HepG2 (cell line): ENCODE measurements around the gene ACOT2. TPM values are rescaled to one million over a fixed set of nuclear protein-coding genes. Genes with fewer than 3 reads are reported as not detected.
"Not testable (repeated sequence)": the region's sequence is repeated elsewhere in the genome, so short reads cannot be mapped to it uniquely, and the experiment has no call there.

Experiments
- CTCF ChIP-seq: sonication (generic); formaldehyde crosslinking; IDR thresholded peaks from 2 replicates; pipeline ENCODE4 v1.5.0; 2020; ENCODE audit warnings: mild to moderate bottlenecking, missing genetic modification reagents, moderate library complexity
- EEA1 ChIP-seq: sonication (generic); formaldehyde crosslinking; IDR thresholded peaks from 2 replicates; pipeline ENCODE4 v1.5.1; 2020; ENCODE audit warnings: mild to moderate bottlenecking, missing genetic modification reagents, borderline replicate concordance
- ELF4 ChIP-seq: sonication (generic); formaldehyde crosslinking; IDR thresholded peaks from 2 replicates; pipeline ENCODE4 v1.5.0; 2020; ENCODE audit warnings: missing genetic modification reagents, mild to moderate bottlenecking, moderate library complexity, borderline replicate concordance
- ERF ChIP-seq: IDR thresholded peaks from 2 replicates; pipeline ENCODE4 v1.6.1; 2018; ENCODE audit warnings: missing biosample characterization, missing genetic modification reagents
- FOSL2 ChIP-seq: sonication (generic); formaldehyde crosslinking; IDR thresholded peaks from 2 replicates; pipeline ENCODE4 v1.4.0; 2020; ENCODE audit warnings: missing genetic modification reagents
- GATAD1 ChIP-seq: IDR thresholded peaks from 2 replicates; pipeline ENCODE4 v1.6.1; 2016; ENCODE audit warnings: missing genetic modification reagents, missing compliant biosample characterization
- HNF1B ChIP-seq: sonication (generic); formaldehyde crosslinking; IDR thresholded peaks from 2 replicates; pipeline ENCODE4 v1.5.1; 2020; ENCODE audit warnings: mild to moderate bottlenecking, moderate library complexity, missing genetic modification reagents
- HNF4G ChIP-seq, 2 experiments: sonication (generic) in 1 of 2; formaldehyde crosslinking in 1 of 2; IDR thresholded peaks; 2 replicates each; pipeline versions ENCODE4 v1.4.0 to v1.6.1; 2011 to 2020; ENCODE audit warnings: borderline replicate concordance in 2 of 2, low read depth in 2 of 2, mild to moderate bottlenecking in 2 of 2, low read length in 1 of 2, missing genetic modification reagents in 1 of 2, moderate library complexity in 1 of 2
- MEF2D ChIP-seq: sonication (generic); formaldehyde crosslinking; IDR thresholded peaks from 2 replicates; pipeline ENCODE4 v1.5.1; 2020; ENCODE audit warnings: mild to moderate bottlenecking, missing genetic modification reagents
- MIXL1 ChIP-seq: IDR thresholded peaks from 2 replicates; pipeline ENCODE4 v1.6.1; 2016
- NR2F6 ChIP-seq, 2 experiments: IDR thresholded peaks; 2 replicates each; pipeline ENCODE4 v1.6.1; 2016; ENCODE audit warnings: antibody characterized with exemption in 1 of 2, mild to moderate bottlenecking in 1 of 2
- POLR2A ChIP-seq, 2 experiments: IDR thresholded peaks; 2 replicates each; pipeline ENCODE4 v1.6.1; 2011; ENCODE audit warnings: low read depth in 2 of 2, low read length in 2 of 2, mild to moderate bottlenecking in 1 of 2, moderate library complexity in 1 of 2; ENCODE audit not compliant: insufficient read depth in 1 of 2
- POLR2AphosphoS5 ChIP-seq: IDR thresholded peaks from 2 replicates; pipeline ENCODE4 v1.6.1; 2012; ENCODE audit warnings: low read depth, low read length
- SAP130 ChIP-seq: IDR thresholded peaks from 2 replicates; pipeline ENCODE4 v1.6.1; 2016; ENCODE audit warnings: low read depth
- TEAD3 ChIP-seq: optimal IDR thresholded peaks from 2 replicates; pipeline ENCODE3; 2016; ENCODE audit warnings: borderline replicate concordance
- ZFY ChIP-seq: sonication (generic); formaldehyde crosslinking; IDR thresholded peaks from 2 replicates; pipeline ENCODE4 v1.4.0; 2020; ENCODE audit warnings: missing genetic modification reagents
- ZNF138 ChIP-seq: sonication (generic); formaldehyde crosslinking; IDR thresholded peaks from 2 replicates; pipeline ENCODE4 v1.5.0; 2020; ENCODE audit warnings: mild to moderate bottlenecking, low read depth, missing genetic modification reagents
- ZNF451 ChIP-seq: sonication (generic); formaldehyde crosslinking; IDR thresholded peaks from 2 replicates; pipeline ENCODE4 v1.5.0; 2020; ENCODE audit warnings: mild to moderate bottlenecking, missing genetic modification reagents
- ZNF501 ChIP-seq: sonication (generic); formaldehyde crosslinking; IDR thresholded peaks from 2 replicates; pipeline ENCODE4 v1.5.1; 2020; ENCODE audit warnings: mild to moderate bottlenecking, moderate library complexity, missing genetic modification reagents
- ZNF563 ChIP-seq: sonication (generic); formaldehyde crosslinking; IDR thresholded peaks from 2 replicates; pipeline ENCODE4 v1.8.0; 2022; ENCODE audit warnings: mild to moderate bottlenecking, moderate library complexity, missing genetic modification reagents
- ZNF589 ChIP-seq: sonication (generic); formaldehyde crosslinking; conservative IDR thresholded peaks from 2 replicates; pipeline ENCODE4 v1.8.0; 2022; ENCODE audit warnings: mild to moderate bottlenecking, moderate library complexity, missing genetic modification reagents
- ZNF598 ChIP-seq: sonication (generic); formaldehyde crosslinking; IDR thresholded peaks from 2 replicates; pipeline ENCODE4 v1.5.1; 2020; ENCODE audit warnings: mild to moderate bottlenecking, missing genetic modification reagents, borderline replicate concordance
- ZNF670 ChIP-seq: sonication (generic); formaldehyde crosslinking; IDR thresholded peaks from 2 replicates; pipeline ENCODE4 v1.8.0; 2022; ENCODE audit warnings: mild to moderate bottlenecking, missing genetic modification reagents, borderline replicate concordance
- ZNF75D ChIP-seq: sonication (generic); formaldehyde crosslinking; IDR thresholded peaks from 2 replicates; pipeline ENCODE4 v1.8.1; 2023; ENCODE audit warnings: missing genetic modification reagents, mild to moderate bottlenecking, borderline replicate concordance
- ZNF777 ChIP-seq: sonication (generic); formaldehyde crosslinking; IDR thresholded peaks from 2 replicates; pipeline ENCODE4 v1.4.0; 2020; ENCODE audit warnings: missing genetic modification reagents
- ZSCAN21 ChIP-seq: sonication (generic); formaldehyde crosslinking; IDR thresholded peaks from 2 replicates; pipeline ENCODE4 v1.8.0; 2022; ENCODE audit warnings: mild to moderate bottlenecking, missing genetic modification reagents, moderate library complexity, borderline replicate concordance
- ZSCAN31 ChIP-seq: sonication (generic); formaldehyde crosslinking; IDR thresholded peaks from 2 replicates; pipeline ENCODE4 v1.5.0; 2020; ENCODE audit warnings: low read depth, mild to moderate bottlenecking, missing genetic modification reagents
- polyA plus RNA-seq, 8 experiments: library from polyadenylated mRNA; depleted of rRNA in 3 of 8; stranded (reverse) in 7 of 8; unstranded in 1 of 8; fragments of >200 nt; fragmentation: Illumina TruSeq in 4 of 8; extraction: Trizol in 4 of 8; gene quantifications; 2 replicates each; pipeline versions ENCODE4 v1.2.1 to v1.2.3, GENCODE V29; 2011 to 2016; ENCODE audit warnings: low read depth in 4 of 8, missing spikeins in 1 of 8, mixed read lengths in 1 of 8; ENCODE audit not compliant: insufficient read depth in 1 of 8
- total RNA-seq, 5 experiments: library from RNA; depleted of rRNA; stranded (reverse); fragments of >200 nt; fragmentation: Illumina TruSeq; extraction: Trizol; gene quantifications; 2 replicates each; pipeline ENCODE4 v1.2.3, GENCODE V29; 2016; ENCODE audit warnings: low read depth in 1 of 5

Gene ACOT2
- total and polyA plus RNA-seq, 2 of the 13 experiments (the other 11 are each of a cell fraction or from before 2014, with no cell fraction given) = 60.0 to 110 TPM

DNA sequence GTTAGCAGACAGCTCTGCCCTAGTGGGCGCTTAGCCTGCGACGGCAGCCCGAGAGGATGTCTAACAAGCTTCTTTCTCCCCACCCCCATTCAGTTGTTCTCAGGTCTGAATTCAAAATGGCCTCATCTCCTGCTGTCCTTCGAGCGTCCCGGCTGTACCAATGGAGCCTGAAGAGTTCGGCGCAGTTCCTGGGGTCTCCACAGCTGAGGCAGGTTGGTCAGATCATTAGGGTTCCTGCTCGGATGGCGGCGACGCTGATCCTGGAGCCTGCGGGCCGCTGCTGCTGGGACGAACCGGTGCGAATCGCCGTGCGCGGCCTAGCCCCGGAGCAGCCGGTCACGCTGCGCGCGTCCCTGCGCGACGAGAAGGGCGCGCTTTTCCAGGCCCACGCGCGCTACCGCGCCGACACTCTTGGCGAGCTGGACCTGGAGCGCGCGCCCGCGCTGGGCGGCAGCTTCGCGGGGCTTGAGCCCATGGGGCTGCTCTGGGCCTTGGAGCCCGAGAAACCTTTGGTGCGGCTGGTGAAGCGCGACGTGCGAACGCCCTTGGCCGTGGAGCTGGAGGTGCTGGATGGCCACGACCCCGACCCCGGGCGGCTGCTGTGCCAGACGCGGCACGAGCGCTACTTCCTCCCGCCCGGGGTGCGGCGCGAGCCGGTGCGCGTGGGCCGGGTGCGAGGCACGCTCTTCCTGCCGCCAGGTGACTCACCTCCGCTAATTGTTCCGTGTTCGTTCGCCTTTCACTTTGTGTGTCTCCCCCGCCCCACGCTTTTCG, at the start of gene ACOT2 (continued):
- TF ChIP-seq POLR2AphosphoS5 (peak; percentile 89), CTCF (CRISPR knock-in tag) (peak; percentile 37), HNF4G (IDR thresholded peaks at IDR 0.05; ENCODE audit: borderline replicate concordance, low read depth, low read length) (peak; percentile 77; the same call in 1 of the 2 replicates), ERF (CRISPR knock-in tag) (peak; percentile 34; the same call in 1 of the 2 replicates), ZNF501 (CRISPR knock-in tag) (peak; percentile 84), ZNF451 (CRISPR knock-in tag) (0 out of 2 replicates have a peak, but pooled peaks have one; percentile 48), MEF2D (CRISPR knock-in tag) (peak; percentile 79; the same call in 1 of the 2 replicates), ZFY (CRISPR knock-in tag) (peak; percentile 96), GATAD1 (CRISPR knock-in tag) (peak; percentile 53), ZNF75D (CRISPR knock-in tag) (peak; percentile 43; the same call in 1 of the 2 replicates), ZNF670 (0 out of 2 replicates have a peak, but pooled peaks have one; percentile 66), TEAD3 (CRISPR knock-in tag) (peak; percentile 20), ZNF589 (CRISPR knock-in tag) (peak; percentile 60; the same call in 1 of the 2 replicates), ZNF563 (CRISPR knock-in tag) (peak; percentile 87), NR2F6 (CRISPR knock-in tag; IDR thresholded peaks at IDR 0.05) (peak; percentile 49; the same call in 1 of the 2 replicates), ELF4 (CRISPR knock-in tag) (0 out of 2 replicates have a peak, but pooled peaks have one; percentile 51), HNF1B (0 out of 2 replicates have a peak, but pooled peaks have one; percentile 13), POLR2A (IDR thresholded peaks at IDR 0.05; ENCODE audit: insufficient read depth in 1 of 2, low read depth in 2 of 2, low read length in 2 of 2) (peak; percentile 75 to 95), ZSCAN31 (CRISPR knock-in tag) (peak; percentile 80), MIXL1 (CRISPR knock-in tag) (peak; percentile 43), ZSCAN21 (CRISPR knock-in tag) (peak; percentile 83; the same call in 1 of the 2 replicates), ZNF138 (peak; percentile 35; the same call in 1 of the 2 replicates), ZNF777 (peak; percentile 88), EEA1 (peak; percentile 13; the same call in 1 of the 2 replicates), SAP130 (CRISPR knock-in tag) (peak; percentile 68), FOSL2 (peak; percentile 92), ZNF598 (CRISPR knock-in tag) (0 out of 2 replicates have a peak, but pooled peaks have one; percentile 16)
- not testable (repeated sequence) for TF ChIP-seq HNF4G (CRISPR knock-in tag; IDR thresholded peaks at IDR 0.05; ENCODE audit: borderline replicate concordance, low read depth); NR2F6 (IDR thresholded peaks at IDR 0.05)
